ENCODE results near the gene RNF44. TPM values are rescaled to one million over a fixed set of nuclear protein-coding genes. Genes with fewer than 3 reads are reported as not detected.
"Not testable (repeated sequence)": the region's sequence is repeated elsewhere in the genome, so short reads cannot be mapped to it uniquely, and the experiment has no call there.

RNF44 gene
- polyA plus RNA-seq, 10 donors: 22.0 to 48.4 (median 27.0) TPM

DNA sequence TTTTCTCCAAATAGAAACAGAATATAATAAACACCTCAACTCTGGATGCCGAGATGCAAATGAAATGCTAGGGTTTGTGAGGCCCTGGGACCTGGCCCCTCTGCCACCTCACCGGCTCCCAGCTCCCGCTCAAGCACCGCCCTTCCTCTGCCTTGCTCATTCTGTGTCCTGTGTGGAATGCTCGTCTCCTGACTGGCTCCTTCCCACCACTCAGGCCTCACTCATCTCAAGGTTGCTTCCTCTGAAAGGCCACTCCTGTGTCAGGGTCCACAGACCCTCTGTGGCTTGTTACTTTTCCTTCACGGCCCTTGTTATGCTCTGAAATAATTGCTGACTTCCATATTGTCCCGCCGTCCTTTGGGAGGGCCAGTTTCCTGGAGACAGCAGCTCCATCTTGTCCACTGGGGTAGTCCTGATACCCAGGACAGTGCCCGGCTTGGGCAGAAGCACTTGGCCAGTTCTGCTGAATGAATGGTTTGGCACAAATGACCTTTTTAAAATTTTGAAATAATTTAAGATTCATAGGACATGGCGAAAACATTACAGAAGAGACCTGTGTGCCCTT lies 15.4 kb downstream of the RNF44 start:
- DNase-seq: no peak

DNA sequence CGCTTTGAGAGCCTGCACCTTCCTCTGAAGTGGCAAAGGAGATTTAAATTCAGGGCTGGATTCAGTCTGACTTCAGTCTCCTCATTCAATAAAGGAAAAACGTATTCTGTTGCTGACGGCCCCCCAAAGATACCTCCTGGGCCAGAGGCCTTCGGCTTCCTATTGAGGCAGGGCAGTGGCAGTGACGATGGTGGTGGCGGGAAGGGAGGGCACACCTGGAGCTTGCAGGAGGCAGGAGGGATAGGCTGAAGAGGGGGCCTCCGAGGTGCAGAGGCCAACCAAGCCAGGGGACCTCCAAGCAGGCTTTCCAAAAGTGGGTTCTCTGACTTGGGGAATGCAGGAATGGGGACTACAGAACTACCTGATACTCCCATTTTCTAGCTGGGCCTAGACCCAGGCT lies 15.9 kb downstream of the RNF44 start:
- no peak for DNase-seq

DNA sequence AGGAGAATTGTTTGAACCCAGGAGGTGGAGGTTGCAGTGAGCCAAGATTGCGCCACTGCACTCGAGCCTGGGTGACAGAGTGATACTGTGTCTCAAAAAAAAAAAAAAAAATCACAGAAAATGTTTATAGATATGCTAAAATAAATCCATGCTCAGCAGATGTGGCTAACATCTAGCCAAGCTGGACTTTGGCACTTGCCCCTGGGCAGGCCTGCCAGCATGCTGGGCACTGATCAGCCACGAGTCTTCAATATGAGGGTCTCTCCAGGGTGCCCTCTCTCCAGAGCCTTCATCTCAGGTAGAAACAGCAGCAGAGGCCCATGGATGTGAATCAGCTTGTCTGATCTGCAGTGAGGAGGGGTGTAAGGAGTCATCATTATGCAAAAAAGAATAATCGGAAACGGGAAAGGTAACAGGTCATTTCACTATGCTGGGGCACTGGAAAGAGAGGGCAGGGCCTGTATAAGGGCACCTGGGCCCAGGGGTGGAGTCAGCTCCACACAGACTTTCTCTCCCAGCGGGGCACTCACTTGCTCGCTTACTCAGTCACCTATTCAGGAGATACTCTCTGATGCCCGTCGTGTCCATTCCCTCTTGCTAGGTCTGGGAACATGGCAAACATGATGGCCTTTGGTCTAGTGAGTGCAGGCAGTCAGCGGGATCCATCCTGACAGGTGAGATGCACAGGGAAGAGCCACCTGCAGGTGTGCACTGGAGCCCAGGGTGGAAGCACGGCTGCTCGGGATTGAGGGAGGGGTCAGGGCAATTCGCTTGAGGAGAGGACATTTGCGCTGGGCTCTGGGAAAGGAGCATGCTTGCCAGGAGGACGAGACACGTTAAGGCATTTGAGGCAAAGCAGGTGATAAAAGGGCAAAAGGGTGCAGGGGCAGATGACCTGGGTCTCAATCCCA lies 17.1 kb downstream of the RNF44 start:
- DNase-seq: no peak

DNA sequence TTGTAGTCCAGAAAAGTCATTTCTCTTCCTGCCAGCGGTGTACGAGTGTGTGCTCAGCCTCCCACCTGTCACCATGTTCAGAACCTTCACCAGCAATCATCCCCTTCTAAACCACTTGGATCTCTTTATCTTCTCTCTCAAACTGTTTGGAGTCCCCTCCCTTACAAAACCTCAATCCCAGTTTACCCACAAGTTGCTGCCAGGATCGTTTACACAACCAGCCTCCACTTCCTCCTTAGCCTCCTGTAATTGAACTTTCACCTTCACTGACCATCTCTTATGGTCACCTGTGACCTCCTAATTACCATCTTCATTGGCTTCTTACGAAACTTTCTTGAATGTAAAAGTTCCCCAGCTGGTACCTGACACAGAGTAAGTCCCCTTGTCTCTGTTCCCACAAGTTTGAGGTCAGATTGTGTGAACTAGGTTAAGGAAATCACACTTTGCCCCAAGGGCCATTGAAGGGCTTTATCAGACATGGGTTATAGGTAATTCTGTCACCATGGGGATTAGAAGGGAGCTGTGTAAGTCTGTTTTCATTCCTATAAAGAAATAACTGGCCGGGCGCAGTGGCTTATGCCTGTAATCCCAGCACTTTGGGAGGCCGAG lies 20.0 kb downstream of the RNF44 start:
- no peak for DNase-seq

DNA sequence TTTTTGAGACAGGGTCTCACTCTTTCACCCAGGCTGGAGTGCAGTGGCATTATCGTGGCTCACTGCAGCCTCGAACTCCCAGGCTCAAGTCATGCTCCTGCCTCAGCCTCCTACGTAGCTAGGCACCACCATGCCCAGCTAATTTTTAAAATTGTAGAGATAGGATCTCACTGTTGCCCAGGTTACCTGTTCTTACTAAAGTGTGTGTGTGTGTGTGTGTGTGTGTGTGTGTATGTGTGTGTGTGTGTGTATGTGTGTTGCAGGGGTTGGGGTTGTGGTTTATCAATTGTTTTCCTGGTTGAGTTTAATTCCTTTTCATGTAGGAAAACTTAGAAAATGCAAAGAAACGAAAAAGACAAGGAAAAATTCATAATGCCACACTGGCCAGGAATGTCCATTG lies 21.8 kb downstream of the RNF44 start:
- no peak for DNase-seq

DNA sequence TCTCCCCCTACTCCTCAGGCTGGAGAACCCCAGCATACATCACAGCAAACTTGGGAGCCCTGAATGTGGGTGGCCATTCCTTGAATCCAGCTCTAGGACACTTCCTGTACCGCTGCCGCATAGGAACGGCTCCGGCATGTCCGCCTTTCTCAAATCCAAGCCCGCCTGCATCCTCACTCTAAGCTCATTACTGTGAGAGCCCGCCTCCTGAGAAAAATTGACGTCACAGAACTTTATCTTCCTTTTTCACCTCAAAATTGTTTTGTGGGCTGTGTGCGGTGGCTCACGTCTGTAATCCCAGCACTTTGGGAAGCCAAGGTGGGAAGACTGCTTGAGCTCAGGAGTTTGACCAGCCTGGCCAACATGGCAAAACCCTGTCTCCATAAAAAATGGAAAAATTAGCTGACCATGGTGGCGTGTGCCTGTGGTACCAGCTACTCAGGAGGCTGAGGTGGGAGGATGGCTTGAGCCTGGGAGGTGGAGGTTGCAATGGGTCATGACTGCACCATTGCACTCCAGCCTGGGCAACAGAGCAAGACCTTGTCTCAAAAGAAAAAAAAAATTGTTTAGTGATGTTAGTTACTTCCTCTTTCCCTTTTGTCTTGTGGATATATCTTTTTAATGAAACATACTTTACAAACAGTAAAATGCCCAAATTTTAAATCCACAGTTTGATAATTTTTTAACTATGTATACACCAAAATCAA lies 22.8 kb downstream of the RNF44 start:
- no peak for DNase-seq

DNA sequence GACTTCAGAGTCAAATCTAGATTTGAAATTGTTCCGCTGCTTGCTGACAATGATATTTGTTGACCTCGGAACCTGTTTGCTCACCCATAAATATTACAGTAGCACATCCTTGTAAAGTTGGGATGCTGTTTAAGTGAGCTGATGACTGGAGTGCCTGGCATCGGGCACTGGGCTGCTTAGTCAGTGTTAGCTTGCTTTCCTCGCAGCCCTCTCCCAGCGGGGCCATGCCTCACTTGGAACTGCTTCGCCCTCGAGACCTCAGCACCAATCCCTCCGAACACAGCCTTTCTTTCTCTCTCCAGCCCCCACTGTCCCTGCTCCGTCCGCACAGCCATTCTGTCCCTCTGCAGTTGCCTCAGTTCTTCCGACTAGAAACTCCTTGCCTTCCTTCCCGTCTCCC lies 23.4 kb downstream of the RNF44 start:
- DNase-seq: no peak

DNA sequence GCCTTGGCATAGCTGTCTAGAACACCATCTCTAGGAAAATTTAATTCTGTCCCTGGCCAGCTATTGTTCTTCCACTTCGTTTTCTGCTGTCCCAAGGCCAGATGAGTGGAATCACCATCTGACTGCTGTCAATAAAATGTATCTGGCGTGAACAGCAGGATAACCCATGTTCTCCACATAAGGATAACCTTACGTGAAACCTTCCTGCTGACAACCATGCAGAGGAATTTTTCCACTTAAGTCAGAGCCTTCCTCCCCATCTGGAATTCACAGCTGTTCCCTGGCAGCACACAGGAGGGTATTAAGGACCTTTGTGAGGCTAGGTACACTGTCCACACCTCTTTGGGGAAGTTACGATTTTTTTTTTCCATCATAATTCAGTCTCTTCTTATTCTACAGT lies 28.6 kb downstream of the RNF44 start:
- no peak for DNase-seq

DNA sequence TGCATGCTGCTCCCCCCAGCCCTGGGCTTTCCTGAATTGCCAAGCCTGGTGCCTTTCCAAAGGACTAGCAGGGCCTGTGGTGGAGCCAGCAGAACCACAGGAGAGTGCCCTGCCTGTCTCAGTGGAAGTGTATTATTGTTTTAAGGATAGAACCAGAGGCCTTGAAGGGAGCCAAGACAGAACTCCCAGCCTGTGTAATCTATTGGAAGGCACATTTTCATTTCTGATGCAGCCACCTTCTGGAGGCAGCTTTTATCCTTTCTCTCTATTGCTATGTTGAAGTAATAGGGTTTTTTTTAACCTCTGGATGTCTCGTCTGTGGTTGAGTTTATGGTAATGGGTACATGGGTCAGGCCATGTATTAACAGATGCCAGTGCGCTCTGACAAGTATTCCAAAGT lies 29.3 kb downstream of the RNF44 start:
- DNase-seq: no peak

DNA sequence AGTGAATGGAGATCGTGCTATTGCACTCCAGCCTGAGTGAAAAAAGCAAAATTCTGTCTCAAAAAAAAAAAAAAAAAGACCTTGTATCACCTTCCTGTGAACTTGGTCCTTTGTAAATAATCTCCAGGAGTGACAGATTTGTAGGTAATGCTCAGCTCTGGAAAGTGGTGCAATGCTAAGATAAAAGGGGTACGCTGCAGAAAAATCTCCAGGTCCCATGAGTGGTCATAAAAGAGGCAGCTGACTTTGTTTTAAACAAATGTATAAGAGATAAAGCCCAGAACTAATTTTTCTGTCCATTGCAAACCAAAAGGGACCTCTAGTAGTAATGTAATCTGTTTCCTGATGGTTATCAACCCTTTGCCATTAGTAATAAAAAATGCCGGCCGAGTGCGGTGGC lies 33.7 kb downstream of the RNF44 start:
- no peak for DNase-seq

DNA sequence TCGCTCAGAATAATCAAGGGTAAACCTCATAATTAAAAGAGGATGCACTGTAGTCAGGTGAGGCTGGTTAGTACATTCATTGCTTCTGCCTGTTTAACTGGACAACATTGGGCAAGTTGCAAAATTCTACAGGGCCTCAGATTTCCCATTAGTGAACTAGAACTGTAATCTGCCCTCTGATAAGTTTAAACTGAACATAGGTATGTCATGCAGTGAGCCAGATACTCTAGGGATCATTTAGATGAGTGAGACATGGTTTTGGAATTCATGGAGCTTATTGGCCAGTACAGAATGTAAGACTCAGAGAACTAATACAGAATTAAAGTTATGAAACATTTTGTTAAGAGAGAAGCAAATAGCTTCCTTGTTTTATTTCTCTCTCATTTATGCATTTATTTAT lies 35.9 kb downstream of the RNF44 start:
- peak in 1 of 3 donors; percentile 36 for DNase-seq

DNA sequence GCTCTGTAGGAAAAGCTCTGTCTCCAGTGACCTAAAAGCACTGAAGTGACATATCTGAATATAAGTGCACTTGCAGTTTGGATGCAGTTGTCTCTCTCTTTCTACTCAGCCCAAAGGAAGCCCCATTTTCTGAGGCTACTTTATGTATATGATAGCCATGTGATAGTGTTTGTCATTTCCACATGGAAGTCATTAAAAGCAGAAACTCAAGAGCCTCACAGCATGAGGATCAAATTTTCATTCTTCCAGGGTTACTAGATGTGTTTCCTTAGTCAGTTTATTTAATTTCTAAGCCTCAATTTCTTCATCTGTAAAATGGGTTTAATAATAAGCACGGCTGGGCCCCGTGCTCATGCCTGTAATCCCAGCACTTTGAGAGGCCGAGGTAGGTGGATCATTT lies 36.7 kb downstream of the RNF44 start:
- DNase-seq: no peak

DNA sequence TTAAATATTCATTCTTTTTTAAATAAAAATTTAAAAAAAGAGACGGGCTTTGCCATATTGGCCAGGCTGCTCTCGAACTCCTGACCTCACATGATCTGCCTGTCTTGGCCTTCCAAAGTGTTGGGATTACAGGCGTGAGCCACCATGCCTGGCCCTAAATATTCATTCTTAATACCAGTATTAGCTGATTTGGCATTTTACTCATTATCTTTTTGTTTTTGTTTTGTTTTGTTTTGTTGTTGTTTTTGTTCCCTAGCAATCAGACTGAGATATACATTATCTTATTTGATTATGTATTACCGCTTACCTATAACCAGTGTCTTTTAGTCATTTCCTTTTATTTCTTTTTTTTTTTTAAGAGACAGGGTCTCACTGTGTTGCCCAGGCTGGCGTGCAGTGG lies 37.9 kb downstream of the RNF44 start:
- no peak for DNase-seq

DNA sequence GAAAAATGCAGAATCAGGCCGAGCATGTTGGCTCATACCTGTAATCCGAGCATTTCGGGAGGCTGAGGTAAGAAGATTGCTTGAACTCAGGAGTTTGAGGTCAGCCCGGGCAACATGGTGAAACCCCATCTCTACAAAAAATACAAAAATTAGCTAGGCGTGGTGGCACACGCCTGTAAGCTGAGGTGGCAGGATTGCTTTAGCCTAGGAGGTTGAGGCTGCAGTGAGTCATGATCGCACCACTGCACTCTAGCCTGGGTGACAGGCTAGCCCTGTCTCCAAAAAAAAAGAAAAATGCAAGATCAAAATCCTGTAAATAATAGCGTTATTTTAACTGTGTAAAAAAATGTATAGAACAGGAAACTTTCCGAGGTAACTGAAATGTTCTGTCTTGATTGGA lies 39.4 kb downstream of the RNF44 start:
- DNase-seq: no peak

DNA sequence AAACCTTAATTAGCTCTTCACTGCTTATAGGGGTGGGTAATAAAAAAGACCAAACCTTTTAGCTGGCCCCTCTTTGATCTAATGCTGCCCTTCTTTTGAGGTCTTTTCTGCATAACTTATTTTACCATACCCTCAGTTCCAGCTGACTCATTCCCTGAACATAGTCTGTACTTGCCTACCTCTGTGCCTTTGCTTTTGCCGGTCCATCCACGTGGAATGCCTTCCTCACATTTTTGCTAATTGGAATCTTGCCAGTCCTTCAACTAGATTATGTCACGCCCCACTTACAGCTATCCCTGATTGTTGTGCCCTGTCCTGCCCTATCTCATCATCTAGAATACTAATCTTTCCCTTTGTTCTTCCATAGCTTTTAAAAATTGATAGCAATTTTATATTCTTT lies 44.8 kb downstream of the RNF44 start:
- DNase-seq: no peak

DNA sequence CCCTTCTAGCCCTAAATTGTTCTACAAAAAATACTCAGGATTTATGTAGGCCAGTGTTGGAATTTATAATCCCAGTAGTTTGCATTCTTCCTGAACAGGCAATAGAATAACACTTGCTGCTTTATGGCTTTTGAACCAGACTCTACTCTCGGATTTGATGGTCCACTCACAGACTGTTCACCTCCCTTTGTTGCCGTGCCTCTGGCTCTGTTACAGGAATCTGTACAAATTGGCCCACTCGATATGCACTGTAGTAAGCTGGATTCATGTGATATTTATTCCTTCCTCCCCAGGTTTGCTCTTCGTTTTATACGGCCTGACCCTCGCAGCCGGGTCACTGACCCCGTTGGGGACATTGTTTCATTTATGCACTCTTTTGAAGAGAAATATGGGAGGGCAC lies 45.3 kb downstream of the RNF44 start:
- DNase-seq: no peak

DNA sequence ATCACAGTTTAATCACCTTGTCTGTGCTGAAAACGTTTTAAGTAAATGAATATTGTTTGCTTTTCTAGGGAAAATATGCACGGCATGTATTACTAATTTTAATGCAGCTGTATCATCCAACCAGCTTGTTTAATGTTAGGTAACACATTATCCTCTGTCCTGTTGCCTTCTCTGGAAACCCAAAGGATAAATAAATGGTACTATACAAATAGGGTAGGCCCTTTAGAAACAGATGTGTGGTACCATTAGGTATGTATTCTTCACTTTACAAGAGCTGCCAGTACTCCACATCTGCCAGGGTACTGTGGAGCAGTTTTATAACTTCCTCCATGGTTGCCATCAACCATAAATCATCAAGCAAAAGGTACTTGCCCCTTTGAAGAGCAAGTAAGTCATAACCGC lies 46.1 kb downstream of the RNF44 start:
- DNase-seq: no peak

DNA sequence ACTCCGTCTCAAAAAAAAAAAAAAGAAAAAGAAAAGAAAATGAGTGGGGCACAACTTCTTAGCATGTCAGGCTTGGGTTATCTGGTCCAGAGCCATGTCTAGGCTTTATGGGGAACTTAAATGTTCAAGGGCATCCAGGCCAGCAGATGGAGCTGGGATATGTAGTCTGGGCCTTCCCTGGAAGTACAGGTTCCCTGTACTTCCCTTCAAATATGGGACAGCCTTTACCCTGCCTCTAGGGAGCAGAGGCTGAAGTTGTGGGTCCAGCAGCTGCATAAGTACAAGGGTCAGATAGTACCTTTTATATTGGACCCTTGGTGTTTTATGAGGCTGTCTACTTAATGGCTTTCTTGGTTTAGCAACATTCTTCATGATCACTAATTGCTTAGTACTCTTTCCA lies 46.9 kb downstream of the RNF44 start:
- no peak for DNase-seq

DNA sequence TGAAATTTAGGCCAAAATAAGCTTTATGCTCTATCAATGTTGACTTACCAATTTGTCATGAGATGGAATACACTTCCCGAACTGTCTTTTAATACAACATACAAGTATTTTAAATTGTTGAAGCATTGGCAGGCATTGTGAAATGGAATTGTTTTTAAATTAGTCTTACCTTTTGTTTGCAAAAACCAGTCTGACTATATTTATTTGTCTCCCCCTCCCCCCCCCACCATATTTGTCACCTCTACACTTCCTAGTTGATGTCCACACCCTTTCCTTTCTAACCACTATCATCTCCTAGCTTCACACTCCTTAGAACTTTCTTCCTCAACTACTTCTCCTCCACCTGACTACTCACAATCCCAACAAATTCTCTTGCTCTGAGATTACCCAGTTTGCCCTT lies 48.1 kb downstream of the RNF44 start:
- DNase-seq: no peak

DNA sequence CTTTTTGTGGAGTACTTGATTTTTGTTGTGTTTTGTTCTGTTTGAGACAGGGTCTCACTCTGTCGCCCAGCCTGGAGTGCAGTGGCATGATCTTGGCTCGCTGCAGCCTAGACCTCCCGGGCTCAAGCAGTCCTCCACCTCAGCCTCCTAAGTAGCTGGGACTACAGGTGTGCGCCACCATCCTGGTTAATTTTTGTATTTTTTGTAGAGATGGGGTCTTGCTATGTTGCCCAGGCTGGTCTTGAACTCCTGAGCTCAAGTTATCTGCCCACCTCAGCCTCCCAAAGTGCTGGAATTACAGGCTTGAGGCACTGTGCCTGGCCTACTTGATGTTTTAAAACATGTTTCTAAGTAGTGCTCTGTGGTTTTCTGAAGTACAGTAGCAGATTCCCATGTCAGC lies 50.0 kb downstream of the RNF44 start:
- not testable (repeated sequence) for DNase-seq

DNA sequence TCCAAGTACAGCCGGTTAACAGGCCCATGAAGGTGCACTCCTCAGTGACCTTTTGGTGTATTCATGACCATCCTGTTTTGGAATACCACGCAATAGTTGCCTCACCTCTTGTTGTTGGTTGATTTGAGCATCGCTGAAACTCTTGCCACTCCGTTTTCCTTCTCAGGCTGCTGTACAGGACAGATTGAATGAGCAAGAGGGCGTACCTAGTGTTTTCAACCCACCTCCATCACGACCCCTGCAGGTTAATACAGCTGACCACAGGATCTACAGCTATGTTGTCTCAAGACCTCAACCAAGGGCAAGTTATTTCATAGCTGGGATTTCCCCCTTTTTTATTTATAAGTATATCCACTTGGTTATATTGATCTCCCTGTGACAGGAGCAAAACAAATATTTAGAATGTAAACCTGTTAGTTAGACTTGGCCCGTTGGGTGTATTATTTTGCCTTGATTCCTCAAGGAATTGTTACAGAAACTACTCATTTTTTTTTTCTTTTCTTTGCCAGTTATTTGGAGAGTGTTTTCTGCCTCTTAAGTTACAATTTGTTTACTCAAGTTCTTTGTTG lies 50.9 kb downstream of the RNF44 start:
- DNase-seq: no peak

DNA sequence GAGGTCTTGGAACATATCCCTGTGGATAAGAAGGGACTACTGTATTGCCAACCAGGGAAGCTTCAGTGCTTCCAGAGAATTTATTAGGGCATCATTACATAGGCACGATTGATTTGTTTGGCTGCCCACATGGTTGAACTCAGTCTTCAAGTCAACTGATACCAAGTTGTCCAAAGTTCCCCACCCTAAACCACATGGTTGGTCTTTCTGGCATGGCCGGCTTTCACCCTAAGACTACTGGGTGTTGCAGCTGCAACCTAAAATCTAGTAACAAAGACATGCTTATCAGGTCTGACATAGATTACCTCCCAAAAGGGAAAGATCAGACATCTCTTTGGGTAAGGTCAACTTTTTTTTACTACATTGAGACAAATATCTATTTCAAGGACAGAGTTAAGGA lies 52.0 kb downstream of the RNF44 start:
- no peak for DNase-seq
